GM06990 (cell line): Measurements from ENCODE around the gene PBX1.

Experiments
- DNase-seq: peaks from one replicate; pipeline ENCODE4 v3.0.0-alpha.2; 2011; ENCODE audit not compliant: insufficient read length; ENCODE audit errors: extremely low read depth
- H3K27me3 ChIP-seq: replicated peaks from 2 replicates; pipeline ENCODE4 v1.6.0; 2011; ENCODE audit warnings: low read length; ENCODE audit not compliant: control insufficient read depth, insufficient read depth
- H3K36me3 ChIP-seq: 2 replicates; pipeline ENCODE4 v1.5.1; 2011; ENCODE audit warnings: low read length; ENCODE audit not compliant: control insufficient read depth, insufficient read depth
- H3K4me3 ChIP-seq: replicated peaks from 2 replicates; pipeline ENCODE4 v1.5.1; 2011; ENCODE audit warnings: low read depth, mild to moderate bottlenecking, control low read depth, low read length
- CTCF ChIP-seq: IDR thresholded peaks from 2 replicates; pipeline ENCODE4 v1.5.1; 2011; ENCODE audit warnings: low read length, control low read depth, mild to moderate bottlenecking, inconsistent platforms; ENCODE audit not compliant: insufficient read depth, poor library complexity, severe bottlenecking

The PBX1 gene

GRCh38 chr1:164562061-164562460 is 3.1 kb downstream of the PBX1 start:
- no peak for DNase-seq
- Histone ChIP-seq H3K4me3 (no peak overlapping the region), H3K36me3 (no peaks in the 10 kb centered on the region), H3K27me3 (no peaks in the 10 kb centered on the region)
- no peak for TF ChIP-seq CTCF

- H3K4me3 ChIP-seq = no peak overlapping the region
- DNase-seq = no peak
- no peak for TF ChIP-seq CTCF
- no peaks in the 10 kb centered on the region for H3K36me3 ChIP-seq
- no peaks in the 10 kb centered on the region for H3K27me3 ChIP-seq
Observed at GRCh38 chr1:164562511-164562910, 3.5 kb downstream of the PBX1 start.

GRCh38 chr1:164562947-164563520 is 4.0 kb downstream of the PBX1 start:
- H3K36me3 ChIP-seq = no peaks in the 10 kb centered on the region
- H3K4me3 ChIP-seq = no peak overlapping the region
- no peaks in the 10 kb centered on the region for H3K27me3 ChIP-seq
- DNase-seq = no peak
- no peak for TF ChIP-seq CTCF

- no peak for DNase-seq
Observed at GRCh38 chr1:164563721-164564360, 4.9 kb downstream of the PBX1 start.

GRCh38 chr1:164564378-164564777 is 5.4 kb downstream of the PBX1 start:
- TF ChIP-seq CTCF = no peak
- Histone ChIP-seq H3K4me3 (no peak overlapping the region), H3K27me3 (no peaks in the 10 kb centered on the region), H3K36me3 (no peaks in the 10 kb centered on the region)
- DNase-seq = no peak

More at GRCh38 chr1:164563721-164564360, 4.9 kb downstream of the PBX1 start:
- Histone ChIP-seq H3K36me3 (no peaks in the 10 kb centered on the region), H3K4me3 (no peak overlapping the region), H3K27me3 (no peaks in the 10 kb centered on the region)
- TF ChIP-seq CTCF = no peak
